DND-41 (cell line): ENCODE results near the gene DMRT1.
A peak's percentile ranks its signal among the peaks of the same experiment; 100 is the strongest.

Source experiments
- ATAC-seq: fragments of 200-7000 bp; cut with Tn5 transposase; 3 replicates; pipeline ENCODE4 v1.9.1; 2021; ENCODE audit warnings: low read depth; ENCODE audit not compliant: insufficient read depth
- DNase-seq: peaks from one replicate; pipeline ENCODE4 v3.0.0-alpha.2; 2020
- H2AFZ ChIP-seq: 2 replicates; pipeline ENCODE4 v1.6.0; 2012; ENCODE audit warnings: low read depth, low read length
- H3K27ac ChIP-seq: 2 replicates; pipeline ENCODE4 v1.5.1; 2012; ENCODE audit warnings: low read length, inconsistent platforms
- H3K27me3 ChIP-seq: fragments of 200-600 bp; sonication (generic); 2 replicates; pipeline ENCODE4 v1.6.0; 2012; ENCODE audit warnings: low read length, mild to moderate bottlenecking, inconsistent platforms; ENCODE audit not compliant: insufficient read depth, poor library complexity
- H3K36me3 ChIP-seq: 2 replicates; pipeline ENCODE4 v1.5.1; 2012; ENCODE audit warnings: low read length, inconsistent platforms; ENCODE audit not compliant: insufficient read depth
- H3K4me1 ChIP-seq: 2 replicates; pipeline ENCODE4 v1.5.1; 2012; ENCODE audit warnings: mild to moderate bottlenecking, low read length; ENCODE audit not compliant: insufficient read depth
- H3K4me2 ChIP-seq: 2 replicates; pipeline ENCODE4 v1.6.0; 2012; ENCODE audit warnings: mild to moderate bottlenecking, moderate library complexity, low read length, inconsistent platforms; ENCODE audit not compliant: insufficient read depth
- H3K4me3 ChIP-seq, 2 experiments: fragments of 200-600 bp in 1 of 2; shearing (Covaris generic) in 1 of 2; 2 replicates each; pipeline ENCODE4 v1.5.1; 2012 to 2016; ENCODE audit warnings: inconsistent platforms in 2 of 2, low read length in 2 of 2, mild to moderate bottlenecking in 2 of 2, low read depth in 1 of 2, moderate library complexity in 1 of 2
- H3K79me2 ChIP-seq: 2 replicates; pipeline ENCODE4 v1.6.0; 2012; ENCODE audit warnings: low read length, inconsistent platforms; ENCODE audit not compliant: insufficient read depth
- H3K9ac ChIP-seq: 2 replicates; pipeline ENCODE4 v1.6.0; 2012; ENCODE audit warnings: low read depth, mild to moderate bottlenecking, inconsistent platforms, low read length, moderate library complexity
- H3K9me3 ChIP-seq: 2 replicates; pipeline ENCODE4 v1.5.1; 2012; ENCODE audit warnings: low read length, moderate library complexity, mild to moderate bottlenecking, inconsistent platforms; ENCODE audit not compliant: insufficient read depth, severe bottlenecking
- H4K20me1 ChIP-seq: 2 replicates; pipeline ENCODE4 v1.6.0; 2012; ENCODE audit warnings: low read length; ENCODE audit not compliant: insufficient read depth
- EZH2 ChIP-seq: IDR thresholded peaks from 3 replicates; pipeline ENCODE4 v1.6.1; 2012; ENCODE audit warnings: borderline replicate concordance, low read depth, mild to moderate bottlenecking, moderate library complexity, low read length, inconsistent platforms; ENCODE audit not compliant: severe bottlenecking
- TF ChIP-seq, protein P1 (sequence below): IDR thresholded peaks from 2 replicates; pipeline ENCODE4 v1.5.1; 2012; ENCODE audit warnings: borderline replicate concordance, low read length, moderate library complexity, mild to moderate bottlenecking; ENCODE audit not compliant: poor library complexity, severe bottlenecking; ENCODE audit errors: extremely low read depth

DMRT1 gene

DNA sequence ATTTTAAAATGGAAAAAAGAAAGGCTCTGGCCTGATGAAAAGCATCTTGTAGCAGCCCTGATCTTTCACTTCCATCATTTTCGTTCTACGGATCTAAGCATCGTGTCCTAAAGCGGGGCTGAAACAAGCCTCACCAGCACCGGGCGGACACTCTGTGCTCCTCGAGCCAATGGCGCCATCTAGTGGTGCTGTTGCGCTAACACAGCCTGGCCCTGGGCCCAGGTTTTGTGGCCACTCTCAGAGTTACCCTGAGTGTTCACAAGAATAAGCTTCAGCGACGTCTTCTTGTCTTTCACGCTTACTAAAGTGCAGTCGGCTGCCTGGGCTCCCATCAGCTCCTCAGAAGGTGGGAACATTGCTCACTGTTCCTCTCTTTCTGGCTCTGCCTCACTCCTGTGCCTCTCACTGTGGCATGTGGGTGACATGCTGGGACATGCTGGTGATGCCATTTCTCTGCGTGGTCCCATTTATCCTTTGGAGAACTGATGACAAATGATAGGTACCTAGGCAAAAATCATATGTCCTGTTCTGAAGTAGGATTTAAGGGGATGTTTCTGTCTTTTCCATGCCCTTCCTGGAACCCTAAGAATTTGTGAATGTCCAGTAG, 167.7 kb downstream of the DMRT1 start:
- Histone ChIP-seq H3K9ac (no peak overlapping the region), H3K4me2 (no peak overlapping the region), H2AFZ (no peak overlapping the region), H3K9me3 (no peaks in the 10 kb centered on the region), H3K4me1 (no peaks in the 10 kb centered on the region), H3K4me3 (no peak overlapping the region), H3K36me3 (no peaks in the 10 kb centered on the region), H4K20me1 (no peaks in the 10 kb centered on the region), H3K27me3 (no peaks in the 10 kb centered on the region), H3K27ac (no peak overlapping the region), H3K79me2 (no peaks in the 10 kb centered on the region)
- TF ChIP-seq, protein P1, sequence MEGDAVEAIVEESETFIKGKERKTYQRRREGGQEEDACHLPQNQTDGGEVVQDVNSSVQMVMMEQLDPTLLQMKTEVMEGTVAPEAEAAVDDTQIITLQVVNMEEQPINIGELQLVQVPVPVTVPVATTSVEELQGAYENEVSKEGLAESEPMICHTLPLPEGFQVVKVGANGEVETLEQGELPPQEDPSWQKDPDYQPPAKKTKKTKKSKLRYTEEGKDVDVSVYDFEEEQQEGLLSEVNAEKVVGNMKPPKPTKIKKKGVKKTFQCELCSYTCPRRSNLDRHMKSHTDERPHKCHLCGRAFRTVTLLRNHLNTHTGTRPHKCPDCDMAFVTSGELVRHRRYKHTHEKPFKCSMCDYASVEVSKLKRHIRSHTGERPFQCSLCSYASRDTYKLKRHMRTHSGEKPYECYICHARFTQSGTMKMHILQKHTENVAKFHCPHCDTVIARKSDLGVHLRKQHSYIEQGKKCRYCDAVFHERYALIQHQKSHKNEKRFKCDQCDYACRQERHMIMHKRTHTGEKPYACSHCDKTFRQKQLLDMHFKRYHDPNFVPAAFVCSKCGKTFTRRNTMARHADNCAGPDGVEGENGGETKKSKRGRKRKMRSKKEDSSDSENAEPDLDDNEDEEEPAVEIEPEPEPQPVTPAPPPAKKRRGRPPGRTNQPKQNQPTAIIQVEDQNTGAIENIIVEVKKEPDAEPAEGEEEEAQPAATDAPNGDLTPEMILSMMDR, result peak; percentile 95
- no peak for TF ChIP-seq EZH2
- ATAC-seq, result peak; percentile 96
- DNase-seq, result peak; percentile 70

GRCh38 chr9:1013021-1013420, 171.5 kb downstream of the DMRT1 start:
- ATAC-seq (no peak), DNase-seq (no peak)
- no peak overlapping the region for H3K27ac ChIP-seq
- TF ChIP-seq, protein P1, result no peak
- TF ChIP-seq EZH2, result no peak
- H3K4me1 ChIP-seq, result no peaks in the 10 kb centered on the region
- no peak overlapping the region for H2AFZ ChIP-seq
- H3K9ac ChIP-seq, result no peak overlapping the region
- H4K20me1 ChIP-seq, result no peaks in the 10 kb centered on the region
- H3K9me3 ChIP-seq, result no peaks in the 10 kb centered on the region
- H3K27me3 ChIP-seq, result no peaks in the 10 kb centered on the region
- H3K4me2 ChIP-seq, result no peak overlapping the region
- H3K36me3 ChIP-seq, result no peaks in the 10 kb centered on the region
- no peaks in the 10 kb centered on the region for H3K79me2 ChIP-seq
- H3K4me3 ChIP-seq, result no peak overlapping the region

DNA sequence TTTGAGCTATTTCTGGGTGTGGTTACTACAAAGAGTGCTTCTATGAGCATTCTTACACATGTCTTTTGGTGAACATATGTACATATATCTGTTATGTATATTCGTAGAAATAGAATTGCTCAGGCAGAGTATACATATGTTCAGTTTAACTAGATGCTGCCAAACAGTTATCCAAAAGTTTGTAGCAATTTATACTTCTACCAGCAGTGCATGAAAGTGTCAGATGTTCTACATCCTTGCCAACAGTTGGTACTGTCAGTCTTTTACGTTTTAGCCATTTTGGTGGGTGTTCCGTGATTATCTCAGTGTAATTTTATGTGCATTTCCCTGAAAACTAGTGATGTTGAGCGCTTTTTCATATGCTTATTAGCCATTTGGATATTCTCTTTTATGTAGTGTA, 172.7 kb downstream of the DMRT1 start:
- Histone ChIP-seq H3K36me3 (no peaks in the 10 kb centered on the region), H3K79me2 (no peaks in the 10 kb centered on the region), H4K20me1 (no peaks in the 10 kb centered on the region), H3K27ac (no peak overlapping the region), H3K9me3 (no peaks in the 10 kb centered on the region), H3K27me3 (no peaks in the 10 kb centered on the region), H3K4me2 (no peak overlapping the region), H2AFZ (no peak overlapping the region), H3K4me3 (no peak overlapping the region), H3K4me1 (no peaks in the 10 kb centered on the region), H3K9ac (no peak overlapping the region)
- no peak for DNase-seq
- TF ChIP-seq EZH2, result no peak
- TF ChIP-seq, protein P1, result no peak
- no peak for ATAC-seq
